K562 (cell line): ENCODE data around the gene DNAAF3. TPM values are rescaled to one million over a fixed set of nuclear protein-coding genes. Genes with fewer than 3 reads are reported as not detected.
A peak's percentile ranks its signal among the peaks of the same experiment; 100 is the strongest.

Experiments
- ATF7 ChIP-seq: fragments of 450-650 bp; IDR thresholded peaks from 2 replicates; pipeline ENCODE4 v1.7.1; 2014; ENCODE audit warnings: mild to moderate bottlenecking, moderate library complexity
- CBX1 ChIP-seq: sonication (generic); IDR thresholded peaks from 2 replicates; pipeline ENCODE4 v1.6.1; 2016; ENCODE audit warnings: antibody characterized with exemption, low read depth, mild to moderate bottlenecking
- DIDO1 ChIP-seq: fragments of 450-650 bp; IDR thresholded peaks from 2 replicates; pipeline ENCODE4 v1.6.1; 2016; ENCODE audit warnings: low read depth, missing biosample characterization, missing genetic modification characterization
- GMEB1 ChIP-seq: fragments of 250-450 bp; sonication (Bioruptor Pico); IDR thresholded peaks from 2 replicates; pipeline ENCODE4 v1.4.0; 2020; ENCODE audit warnings: mild to moderate bottlenecking
- HMG20A ChIP-seq: fragments of 450-650 bp; formaldehyde crosslinking; conservative IDR thresholded peaks from 2 replicates; pipeline ENCODE4 v1.4.0; 2020; ENCODE audit warnings: mild to moderate bottlenecking, mixed read lengths
- KDM5B ChIP-seq: fragments of 200-600 bp; sonication (generic); IDR thresholded peaks from 2 replicates; pipeline ENCODE4 v1.6.1; 2012; ENCODE audit warnings: low read depth, mild to moderate bottlenecking, moderate library complexity, low read length, control low read depth, inconsistent platforms; ENCODE audit not compliant: insufficient replicate concordance
- MTA2 ChIP-seq: fragments of 450-650 bp; IDR thresholded peaks from 2 replicates; pipeline ENCODE4 v1.6.1; 2016; ENCODE audit warnings: low read depth
- MTF1 ChIP-seq: fragments of 250-450 bp; sonication (Bioruptor Pico); IDR thresholded peaks from 2 replicates; pipeline ENCODE4 v1.9.0; 2021; ENCODE audit warnings: moderate library complexity, mild to moderate bottlenecking, inconsistent platforms, borderline replicate concordance
- MYC ChIP-seq, 2 experiments: fragments of 250-450 bp in 1 of 2; sonication (Bioruptor Pico) in 1 of 2; IDR thresholded peaks; 2 replicates each; pipeline versions ENCODE4 v1.5.1 to v1.6.1; 2012 to 2021; ENCODE audit warnings: low read depth in 2 of 2, borderline replicate concordance in 1 of 2, improper control_type of control experiment in 1 of 2, low read length in 1 of 2, mild to moderate bottlenecking in 1 of 2, moderate library complexity in 1 of 2
- POLR2AphosphoS5 ChIP-seq: IDR thresholded peaks from 2 replicates; pipeline ENCODE4 v1.6.1; 2011; ENCODE audit warnings: mild to moderate bottlenecking, low read depth, low read length, moderate library complexity; ENCODE audit not compliant: control insufficient read depth, insufficient read depth
- SAP30 ChIP-seq: fragments of 200-600 bp; sonication (generic); IDR thresholded peaks from 2 replicates; pipeline ENCODE4 v1.6.1; 2012; ENCODE audit warnings: borderline replicate concordance, low read depth, mild to moderate bottlenecking, moderate library complexity, low read length, control low read depth, inconsistent platforms; ENCODE audit not compliant: insufficient read depth, poor library complexity, severe bottlenecking
- SLC30A9 ChIP-seq: fragments of 250-450 bp; sonication (Bioruptor Pico); IDR thresholded peaks from 2 replicates; pipeline ENCODE4 v1.8.0; 2022; ENCODE audit warnings: mild to moderate bottlenecking, moderate library complexity
- SMARCE1 ChIP-seq: fragments of 450-650 bp; IDR thresholded peaks from 2 replicates; pipeline ENCODE4 v1.7.1; 2016; ENCODE audit warnings: mild to moderate bottlenecking
- ZC3H8 ChIP-seq: fragments of 450-650 bp; IDR thresholded peaks from 2 replicates; pipeline ENCODE4 v1.6.1; 2017
- ZNF764 ChIP-seq: fragments of 250-450 bp; sonication (Bioruptor Pico); IDR thresholded peaks from 2 replicates; pipeline ENCODE4 v1.4.0; 2020; ENCODE audit warnings: low read depth, mild to moderate bottlenecking, moderate library complexity
- ZNF785 ChIP-seq: fragments of 250-450 bp; sonication (Bioruptor Pico); IDR thresholded peaks from 2 replicates; pipeline ENCODE4 v1.4.0; 2020; ENCODE audit warnings: mild to moderate bottlenecking
- polyA plus RNA-seq, 8 experiments: library from polyadenylated mRNA; depleted of rRNA in 4 of 8; stranded (reverse) in 5 of 8; unstranded in 3 of 8; fragments of >200 nt; fragmentation: Nextera tagmentation in 2 of 8; fragmentation: Illumina TruSeq in 1 of 8; extraction: Ambion mirVana in 2 of 8; extraction: Trizol in 1 of 8; gene quantifications; 2 replicates each; pipeline versions ENCODE4 v1.2.1 to v1.2.3, GENCODE V29; 2011 to 2014; ENCODE audit warnings: inconsistent platforms in 1 of 8, missing spikeins in 1 of 8
- total RNA-seq, 7 experiments: library from RNA; depleted of rRNA in 6 of 7; stranded (reverse); fragments of >200 nt in 6 of 7; fragmentation: Illumina TruSeq in 2 of 7; extraction: Trizol in 2 of 7; gene quantifications; 2 replicates each; pipeline versions ENCODE4 v1.2.1 to v1.2.3, GENCODE V29; 2011 to 2021; ENCODE audit warnings: low replicate concordance in 1 of 7
- TF ChIP-seq, protein P1 (sequence below): fragments of 150-350 bp; conservative IDR thresholded peaks from 2 replicates; pipeline ENCODE4 v1.6.1; 2014; ENCODE audit warnings: low read length
- TF ChIP-seq, protein P2 (sequence below): sonication (generic); formaldehyde crosslinking; IDR thresholded peaks from 2 replicates; pipeline ENCODE4 v1.8.0; 2022; ENCODE audit warnings: mild to moderate bottlenecking, missing genetic modification reagents
- TF ChIP-seq, protein P3 (sequence below), 2 experiments: fragments of 450-650 bp; conservative IDR thresholded peaks; 2 replicates each; pipeline ENCODE4 v1.6.1; 2017; ENCODE audit warnings: mild to moderate bottlenecking in 2 of 2, moderate library complexity in 2 of 2
- TF ChIP-seq, protein P4 (sequence below): fragments of 250-450 bp; sonication (Bioruptor Pico); IDR thresholded peaks from 2 replicates; pipeline ENCODE4 v1.8.0; 2021; ENCODE audit warnings: moderate library complexity, mild to moderate bottlenecking, inconsistent platforms

The DNAAF3 gene
- total and polyA plus RNA-seq, 9 of the 15 experiments (the other 6 are each of a cell fraction or from before 2014, with no cell fraction given) = 21.6 to 61.5 (median 43.0) TPM

- peak; percentile 99 for TF ChIP-seq GMEB1 (CRISPR knock-in tag)
- TF ChIP-seq HMG20A (CRISPR knock-in tag) = no peak
- TF ChIP-seq MTF1 (CRISPR knock-in tag) = no peak
- TF ChIP-seq ATF7 = peak; percentile 86
- no peak for TF ChIP-seq ZNF764
- TF ChIP-seq SAP30 = peak; percentile 47
- TF ChIP-seq, protein P1, sequence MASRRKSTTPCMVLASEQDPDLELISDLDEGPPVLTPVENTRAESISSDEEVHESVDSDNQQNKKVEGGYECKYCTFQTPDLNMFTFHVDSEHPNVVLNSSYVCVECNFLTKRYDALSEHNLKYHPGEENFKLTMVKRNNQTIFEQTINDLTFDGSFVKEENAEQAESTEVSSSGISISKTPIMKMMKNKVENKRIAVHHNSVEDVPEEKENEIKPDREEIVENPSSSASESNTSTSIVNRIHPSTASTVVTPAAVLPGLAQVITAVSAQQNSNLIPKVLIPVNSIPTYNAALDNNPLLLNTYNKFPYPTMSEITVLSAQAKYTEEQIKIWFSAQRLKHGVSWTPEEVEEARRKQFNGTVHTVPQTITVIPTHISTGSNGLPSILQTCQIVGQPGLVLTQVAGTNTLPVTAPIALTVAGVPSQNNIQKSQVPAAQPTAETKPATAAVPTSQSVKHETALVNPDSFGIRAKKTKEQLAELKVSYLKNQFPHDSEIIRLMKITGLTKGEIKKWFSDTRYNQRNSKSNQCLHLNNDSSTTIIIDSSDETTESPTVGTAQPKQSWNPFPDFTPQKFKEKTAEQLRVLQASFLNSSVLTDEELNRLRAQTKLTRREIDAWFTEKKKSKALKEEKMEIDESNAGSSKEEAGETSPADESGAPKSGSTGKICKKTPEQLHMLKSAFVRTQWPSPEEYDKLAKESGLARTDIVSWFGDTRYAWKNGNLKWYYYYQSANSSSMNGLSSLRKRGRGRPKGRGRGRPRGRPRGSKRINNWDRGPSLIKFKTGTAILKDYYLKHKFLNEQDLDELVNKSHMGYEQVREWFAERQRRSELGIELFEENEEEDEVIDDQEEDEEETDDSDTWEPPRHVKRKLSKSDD = no peak
- TF ChIP-seq DIDO1 (tag) = peak; percentile 77
- TF ChIP-seq, protein P2, sequence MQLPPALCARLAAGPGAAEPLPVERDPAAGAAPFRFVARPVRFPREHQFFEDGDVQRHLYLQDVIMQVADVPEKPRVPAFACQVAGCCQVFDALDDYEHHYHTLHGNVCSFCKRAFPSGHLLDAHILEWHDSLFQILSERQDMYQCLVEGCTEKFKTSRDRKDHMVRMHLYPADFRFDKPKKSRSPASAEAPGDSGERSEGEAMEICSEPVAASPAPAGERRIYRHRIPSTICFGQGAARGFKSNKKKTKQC (CRISPR knock-in tag) = 0 out of 2 replicates have a peak, but pooled peaks have one; percentile 31
- peak; percentile 53; the same call in 1 of the 2 replicates for TF ChIP-seq SMARCE1
- no peak for TF ChIP-seq MTA2
- TF ChIP-seq KDM5B = peak; percentile 43
- TF ChIP-seq ZC3H8 = no peak
- TF ChIP-seq, protein P3, sequence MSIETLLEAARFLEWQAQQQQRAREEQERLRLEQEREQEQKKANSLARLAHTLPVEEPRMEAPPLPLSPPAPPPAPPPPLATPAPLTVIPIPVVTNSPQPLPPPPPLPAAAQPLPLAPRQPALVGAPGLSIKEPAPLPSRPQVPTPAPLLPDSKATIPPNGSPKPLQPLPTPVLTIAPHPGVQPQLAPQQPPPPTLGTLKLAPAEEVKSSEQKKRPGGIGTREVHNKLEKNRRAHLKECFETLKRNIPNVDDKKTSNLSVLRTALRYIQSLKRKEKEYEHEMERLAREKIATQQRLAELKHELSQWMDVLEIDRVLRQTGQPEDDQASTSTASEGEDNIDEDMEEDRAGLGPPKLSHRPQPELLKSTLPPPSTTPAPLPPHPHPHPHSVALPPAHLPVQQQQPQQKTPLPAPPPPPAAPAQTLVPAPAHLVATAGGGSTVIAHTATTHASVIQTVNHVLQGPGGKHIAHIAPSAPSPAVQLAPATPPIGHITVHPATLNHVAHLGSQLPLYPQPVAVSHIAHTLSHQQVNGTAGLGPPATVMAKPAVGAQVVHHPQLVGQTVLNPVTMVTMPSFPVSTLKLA (conservative IDR thresholded peaks at IDR 0.05) = peak; percentile 49 to 61; a peak in 3 of 4 replicates
- peak; percentile 67 for TF ChIP-seq MYC (IDR thresholded peaks at IDR 0.05; ENCODE audit: low read depth, low read length)
- TF ChIP-seq MYC (CRISPR knock-in tag; IDR thresholded peaks at IDR 0.05; ENCODE audit: borderline replicate concordance, low read depth) = peak; percentile 55; the same call in 1 of the 2 replicates
- peak; percentile 59; the same call in 1 of the 2 replicates for TF ChIP-seq POLR2AphosphoS5
- TF ChIP-seq SLC30A9 (CRISPR knock-in tag) = no peak
- no peak for TF ChIP-seq ZNF785 (CRISPR knock-in tag)
- TF ChIP-seq, protein P4, sequence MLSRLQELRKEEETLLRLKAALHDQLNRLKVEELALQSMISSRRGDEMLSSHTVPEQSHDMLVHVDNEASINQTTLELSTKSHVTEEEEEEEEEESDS = no peak
- TF ChIP-seq CBX1 = 0 out of 2 replicates have a peak, but pooled peaks have one; percentile 26
Observed at GRCh38 chr19:55117663-55118391, 48.6 kb downstream of the DNAAF3 start (continued).
